ENCODE data around the gene PROX1. TPM values are rescaled to one million over a fixed set of nuclear protein-coding genes. Genes with fewer than 3 reads are reported as not detected.

Gene PROX1
- total and polyA plus RNA-seq, 2 of the 8 experiments (the other 6 are each of a cell fraction or from before 2014, with no cell fraction given), result 0.30 to 2.0 TPM

GRCh38 chr1:213982672-213983492 lies 4.9 kb upstream of the PROX1 start:
- Histone ChIP-seq H3K9me3 (ENCODE audit: insufficient read depth in 2 of 2, low read depth in 1 of 2, low read length in 1 of 2) (no peaks in the 10 kb centered on the region), H3K4me3 (ENCODE audit: extremely low read depth in 1 of 4, insufficient read depth in 2 of 4, low read depth in 3 of 4, low read length in 4 of 4) (peak overlapping the region; percentile 51 to 85 (median 58)), H3K27me3 (replicated peaks in 1 of 4; ENCODE audit: control insufficient read depth in 3 of 4, extremely low read depth in 1 of 4, insufficient read depth in 3 of 4, low read length in 3 of 4) (peaks cover 61 to 92% (median 86%) of the 10 kb centered on the region in 4 experiments), H3K36me3 (ENCODE audit: control insufficient read depth in 2 of 4, insufficient read depth in 4 of 4, low read length in 3 of 4) (no peaks in the 10 kb centered on the region), H3K23me2 (ENCODE audit: low read depth, low read length) (peaks cover 28% of the 10 kb centered on the region), H3K9ac (replicated peaks in 1 of 4; ENCODE audit: extremely low read depth in 1 of 4, low read depth in 3 of 4, low read length in 3 of 4) (0 out of 7 replicates have a peak overlapping the region, but pooled peaks of 1 of the 4 experiments have one; percentile 13), H2BK20ac (ENCODE audit: low read length) (no peak overlapping the region), H3K79me2 (ENCODE audit: control insufficient read depth in 1 of 2, insufficient read depth in 2 of 2, low read length in 2 of 2) (no peaks in the 10 kb centered on the region), H2BK5ac (ENCODE audit: low read depth, low read length) (peak overlapping the region; percentile 84; the same call in 1 of the 2 replicates), H2BK15ac (ENCODE audit: low read length) (peak overlapping the region; percentile 53; the same call in 1 of the 2 replicates), H3K27ac (ENCODE audit: low read depth, low read length) (no peak overlapping the region), H3K18ac (ENCODE audit: extremely low read depth, low read length) (peak overlapping the region; percentile 79; the same call in 1 of the 2 replicates), H3K4me1 (replicated peaks in 1 of 4; ENCODE audit: control insufficient read depth in 3 of 4, insufficient read depth in 4 of 4, low read length in 3 of 4) (peaks cover 23 to 37% (median 25%) of the 10 kb centered on the region in 4 experiments), H4K91ac (replicated peaks; ENCODE audit: insufficient read length, low read length) (no peak overlapping the region), H2BK120ac (replicated peaks; ENCODE audit: low read depth, low read length) (no peak overlapping the region), H3K56ac (replicated peaks; ENCODE audit: insufficient read length, low read depth, low read length) (no peak overlapping the region), H3K14ac (ENCODE audit: insufficient read length) (no peak overlapping the region), H3K4me2 (ENCODE audit: insufficient read depth in 1 of 2, low read depth in 2 of 2, low read length in 2 of 2) (peak overlapping the region; percentile 89 to 93), H2BK12ac (ENCODE audit: low read depth, low read length) (peak overlapping the region; percentile 97; the same call in 1 of the 2 replicates), H4K5ac (ENCODE audit: insufficient read length, low read depth, low read length) (no peak overlapping the region), H4K8ac (ENCODE audit: extremely low read depth, insufficient read depth, low read length) (peak overlapping the region; percentile 96), H3K4ac (replicated peaks; ENCODE audit: insufficient read length, low read depth, low read length) (no peak overlapping the region), H3K23ac (ENCODE audit: insufficient read length) (no peak overlapping the region), H4K20me1 (replicated peaks in 1 of 2; ENCODE audit: control insufficient read depth in 1 of 2, insufficient read depth in 2 of 2, low read length in 2 of 2) (peaks cover 5 to 16% of the 10 kb centered on the region in 2 experiments), H2AFZ (ENCODE audit: low read length) (peak overlapping the region; percentile 70; the same call in 1 of the 2 replicates), H2AK5ac (ENCODE audit: low read depth, low read length) (no peak overlapping the region), H3K79me1 (ENCODE audit: low read depth, low read length) (no peaks in the 10 kb centered on the region)
- WGBS, 2 experiments (ENCODE audit: extremely low coverage in 1 of 2, insufficient coverage in 1 of 2, insufficient read length in 1 of 2, insufficient replicate concordance in 2 of 2, low coverage in 1 of 2, low lambda C conversion rate in 2 of 2, missing lambda C conversion rate in 1 of 2), result 2% methylated on average over 40 of the region's 79 CpGs; no CpG with 5 or more reads in 1 of the 2 experiments
- peak in 1 of 2 experiments; percentile 81 for DNase-seq (ENCODE audit: low read depth in 1 of 2, low spot score in 2 of 2)
- FAIRE-seq, result no peak
- POLR2A ChIA-PET (ENCODE audit: partially characterized antibody), result interaction anchor here (1.1 kb wide), 1 partner anchor 298 kb away, joined by 4 read pairs; the partner anchor contains the start of gene SMYD2
- CTCF ChIA-PET (ENCODE audit: partially characterized antibody), result interaction anchor here (1.4 kb wide), 1 partner anchor 137 kb away, joined by 3 read pairs; no protein-coding TSS in a partner anchor
- TF ChIP-seq KDM4A (IDR thresholded peaks at IDR 0.05; ENCODE audit: low read depth, low read length, severe bottlenecking) (peak; percentile 94), ASH2L (IDR thresholded peaks at IDR 0.05; ENCODE audit: low read length) (peak; percentile 63), TBP (IDR thresholded peaks at IDR 0.05; ENCODE audit: low read depth, low read length) (peak; percentile 20; the same call in 1 of the 2 replicates), EZH2 (IDR thresholded peaks at IDR 0.05; ENCODE audit: low read depth, low read length, severe bottlenecking) (peak; percentile 90), RBBP5 (IDR thresholded peaks at IDR 0.05; ENCODE audit: borderline replicate concordance, low read depth, low read length) (no peak; the same call in 1 of the 2 replicates), RNF2 (IDR thresholded peaks at IDR 0.05; ENCODE audit: borderline replicate concordance, low read depth, low read length, missing control alignments, poor library complexity, severe bottlenecking) (peak; percentile 23), EGR1 (IDR thresholded peaks at IDR 0.05; ENCODE audit: borderline replicate concordance, low read depth, low read length) (no peak), HDAC2 (IDR thresholded peaks at IDR 0.05; ENCODE audit: borderline replicate concordance in 1 of 2, low read depth in 2 of 2, low read length in 2 of 2) (peak in 1 of 2 experiments; percentile 71; a peak in 1 of 4 replicates), ZNF274 (IDR thresholded peaks at IDR 0.05; ENCODE audit: borderline replicate concordance, extremely low read depth, low read length) (no peak)
